ENCODE results near the gene GYS1. TPM values are rescaled to one million over a fixed set of nuclear protein-coding genes. Genes with fewer than 3 reads are reported as not detected.

The GYS1 gene
- total RNA-seq, 1 experiment from 2014 or later, result 38.6 TPM

DNA sequence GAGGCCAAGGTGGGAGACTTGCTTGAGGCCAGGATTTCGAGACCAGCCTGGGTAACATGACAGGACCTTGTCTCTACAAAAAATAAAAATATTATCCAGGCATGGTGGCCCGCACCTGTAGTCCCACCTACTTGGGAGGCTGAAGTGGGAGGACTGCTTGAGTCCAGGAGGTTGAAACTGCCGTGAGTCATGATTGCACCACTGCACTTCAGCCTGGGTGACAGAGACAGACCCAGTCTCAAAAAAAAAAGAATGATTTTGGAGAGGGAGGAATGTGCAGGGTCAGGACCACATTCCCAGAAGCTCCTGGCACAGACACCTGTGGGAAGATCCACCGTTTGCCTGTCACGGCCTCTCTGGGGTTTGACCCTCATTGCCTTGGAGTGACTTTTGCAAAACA lies 47.7 kb downstream of the GYS1 start:
- TF ChIP-seq EZH2phosphoT487 (IDR thresholded peaks at IDR 0.05; ENCODE audit: borderline replicate concordance, low read length), result no peak
- TF ChIP-seq EZH2 (IDR thresholded peaks at IDR 0.05; ENCODE audit: low read length, unreplicated experiment), result no peak
- TF ChIP-seq, protein P1, sequence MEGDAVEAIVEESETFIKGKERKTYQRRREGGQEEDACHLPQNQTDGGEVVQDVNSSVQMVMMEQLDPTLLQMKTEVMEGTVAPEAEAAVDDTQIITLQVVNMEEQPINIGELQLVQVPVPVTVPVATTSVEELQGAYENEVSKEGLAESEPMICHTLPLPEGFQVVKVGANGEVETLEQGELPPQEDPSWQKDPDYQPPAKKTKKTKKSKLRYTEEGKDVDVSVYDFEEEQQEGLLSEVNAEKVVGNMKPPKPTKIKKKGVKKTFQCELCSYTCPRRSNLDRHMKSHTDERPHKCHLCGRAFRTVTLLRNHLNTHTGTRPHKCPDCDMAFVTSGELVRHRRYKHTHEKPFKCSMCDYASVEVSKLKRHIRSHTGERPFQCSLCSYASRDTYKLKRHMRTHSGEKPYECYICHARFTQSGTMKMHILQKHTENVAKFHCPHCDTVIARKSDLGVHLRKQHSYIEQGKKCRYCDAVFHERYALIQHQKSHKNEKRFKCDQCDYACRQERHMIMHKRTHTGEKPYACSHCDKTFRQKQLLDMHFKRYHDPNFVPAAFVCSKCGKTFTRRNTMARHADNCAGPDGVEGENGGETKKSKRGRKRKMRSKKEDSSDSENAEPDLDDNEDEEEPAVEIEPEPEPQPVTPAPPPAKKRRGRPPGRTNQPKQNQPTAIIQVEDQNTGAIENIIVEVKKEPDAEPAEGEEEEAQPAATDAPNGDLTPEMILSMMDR (conservative IDR thresholded peaks at IDR 0.05; ENCODE audit: low read depth, low read length), result no peak
- Histone ChIP-seq H3K36me3 (ENCODE audit: low read depth, low read length) (no peaks in the 10 kb centered on the region), H3K9me2 (replicated peaks; ENCODE audit: low read length) (no peaks in the 10 kb centered on the region), H3K27ac (ENCODE audit: low read length) (no peak overlapping the region), H3K4me2 (ENCODE audit: low read length) (no peak overlapping the region), H2AFZ (ENCODE audit: low read length) (no peak overlapping the region), H3K4me1 (ENCODE audit: insufficient read depth, low read length) (no peaks in the 10 kb centered on the region), H3K4me3 (ENCODE audit: low read length) (no peak overlapping the region), H4K20me1 (ENCODE audit: low read length) (no peaks in the 10 kb centered on the region), H3K9me3 (ENCODE audit: low read length) (no peaks in the 10 kb centered on the region), H3F3A (ENCODE audit: low read length, unreplicated experiment) (no peaks in the 10 kb centered on the region), H3K9ac (ENCODE audit: low read length) (no peak overlapping the region), H3K79me2 (ENCODE audit: low read length) (no peaks in the 10 kb centered on the region), H3K27me3 (ENCODE audit: low read length) (no peaks in the 10 kb centered on the region)
- CTCF ChIA-PET, result no interaction called here
- intact Hi-C loops (cut with micrococcal nuclease), result no loop called here
- BruUV-seq (replicated peaks), result no TSS peak
- POLR2A ChIA-PET (ENCODE audit: unreplicated experiment), result no interaction called here
- ATAC-seq (no peak), DNase-seq (no peak)

DNA sequence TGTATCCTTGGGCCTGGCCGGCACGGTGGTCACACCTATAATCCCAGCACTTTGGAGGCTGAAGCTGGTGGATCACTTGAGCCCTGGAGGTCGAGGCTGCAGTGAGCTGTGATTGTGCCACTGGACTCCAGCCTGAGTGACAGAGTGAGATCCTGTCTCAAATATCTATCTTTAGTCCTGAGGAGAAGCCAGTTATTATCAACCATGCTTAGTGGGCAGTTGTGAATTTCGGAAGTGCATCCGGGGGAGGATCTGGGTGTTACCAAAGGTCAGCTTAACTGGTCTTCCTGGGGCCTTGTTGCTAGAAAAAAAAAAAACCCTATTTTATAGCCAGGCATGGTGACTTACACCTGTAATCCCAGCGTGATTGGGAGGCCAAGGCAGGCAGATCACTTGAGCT lies 50.0 kb downstream of the GYS1 start:
- Histone ChIP-seq H3K9ac (ENCODE audit: low read length) (no peak overlapping the region), H3K4me2 (ENCODE audit: low read length) (no peak overlapping the region), H3K4me3 (ENCODE audit: low read length) (no peak overlapping the region), H3K79me2 (ENCODE audit: low read length) (no peaks in the 10 kb centered on the region), H4K20me1 (ENCODE audit: low read length) (no peaks in the 10 kb centered on the region), H3K27me3 (ENCODE audit: low read length) (no peaks in the 10 kb centered on the region), H2AFZ (ENCODE audit: low read length) (no peak overlapping the region), H3K4me1 (ENCODE audit: insufficient read depth, low read length) (no peaks in the 10 kb centered on the region), H3K36me3 (ENCODE audit: low read depth, low read length) (no peaks in the 10 kb centered on the region), H3F3A (ENCODE audit: low read length, unreplicated experiment) (no peaks in the 10 kb centered on the region), H3K9me3 (ENCODE audit: low read length) (no peaks in the 10 kb centered on the region), H3K9me2 (replicated peaks; ENCODE audit: low read length) (no peaks in the 10 kb centered on the region), H3K27ac (ENCODE audit: low read length) (no peak overlapping the region)
- ATAC-seq, result no peak
- intact Hi-C loops (cut with micrococcal nuclease), result no loop called here
- DNase-seq, result no peak
- CTCF ChIA-PET, result no interaction called here
- no peak for TF ChIP-seq EZH2phosphoT487 (IDR thresholded peaks at IDR 0.05; ENCODE audit: borderline replicate concordance, low read length)
- TF ChIP-seq, protein P1 (conservative IDR thresholded peaks at IDR 0.05; ENCODE audit: low read depth, low read length), result no peak
- no peak for TF ChIP-seq EZH2 (IDR thresholded peaks at IDR 0.05; ENCODE audit: low read length, unreplicated experiment)
- POLR2A ChIA-PET (ENCODE audit: unreplicated experiment), result interaction anchor here (0.6 kb wide), 1 partner anchor 62 kb away, joined by 5 read pairs; no protein-coding TSS in a partner anchor
- BruUV-seq (replicated peaks), result no TSS peak

DNA sequence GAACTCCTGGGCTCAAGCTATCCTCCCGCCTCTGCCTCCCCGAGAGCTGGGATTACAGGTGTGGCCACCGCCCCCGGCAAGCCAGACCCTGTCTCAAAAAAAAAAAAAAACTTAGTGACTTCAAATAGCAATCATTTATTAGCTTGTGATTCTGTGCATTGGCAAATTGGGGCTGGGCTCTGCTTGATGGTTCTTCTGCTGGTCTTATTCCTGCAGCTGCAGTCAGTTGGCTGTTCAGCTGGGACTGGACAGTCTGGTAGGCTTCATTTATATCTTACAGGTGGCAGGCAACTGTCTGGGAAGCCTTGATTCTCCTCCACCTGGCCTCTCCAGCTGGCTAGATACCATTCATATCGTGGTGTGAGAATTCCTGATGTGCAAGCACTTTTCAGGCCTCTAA lies 52.2 kb downstream of the GYS1 start:
- ATAC-seq (no peak), DNase-seq (no peak)
- Histone ChIP-seq H3K4me1 (ENCODE audit: insufficient read depth, low read length) (no peaks in the 10 kb centered on the region), H3K9me2 (replicated peaks; ENCODE audit: low read length) (no peaks in the 10 kb centered on the region), H3K79me2 (ENCODE audit: low read length) (no peaks in the 10 kb centered on the region), H4K20me1 (ENCODE audit: low read length) (no peaks in the 10 kb centered on the region), H3K4me2 (ENCODE audit: low read length) (no peak overlapping the region), H3K27ac (ENCODE audit: low read length) (no peak overlapping the region), H3K36me3 (ENCODE audit: low read depth, low read length) (no peaks in the 10 kb centered on the region), H3K27me3 (ENCODE audit: low read length) (no peaks in the 10 kb centered on the region), H3F3A (ENCODE audit: low read length, unreplicated experiment) (no peaks in the 10 kb centered on the region), H3K4me3 (ENCODE audit: low read length) (no peak overlapping the region), H2AFZ (ENCODE audit: low read length) (no peak overlapping the region), H3K9ac (ENCODE audit: low read length) (no peak overlapping the region), H3K9me3 (ENCODE audit: low read length) (no peaks in the 10 kb centered on the region)
- TF ChIP-seq EZH2phosphoT487 (IDR thresholded peaks at IDR 0.05; ENCODE audit: borderline replicate concordance, low read length) (no peak), EZH2 (IDR thresholded peaks at IDR 0.05; ENCODE audit: low read length, unreplicated experiment) (no peak)
- TF ChIP-seq, protein P1 (conservative IDR thresholded peaks at IDR 0.05; ENCODE audit: low read depth, low read length), result no peak
- ChIA-PET CTCF (no interaction called here), POLR2A (ENCODE audit: unreplicated experiment) (no interaction called here)
- intact Hi-C loops (cut with micrococcal nuclease), result no loop called here
- no TSS peak for BruUV-seq (replicated peaks)

All from PC-3 (cell line).